ENCODE measurements around the gene MS4A8.

DNA sequence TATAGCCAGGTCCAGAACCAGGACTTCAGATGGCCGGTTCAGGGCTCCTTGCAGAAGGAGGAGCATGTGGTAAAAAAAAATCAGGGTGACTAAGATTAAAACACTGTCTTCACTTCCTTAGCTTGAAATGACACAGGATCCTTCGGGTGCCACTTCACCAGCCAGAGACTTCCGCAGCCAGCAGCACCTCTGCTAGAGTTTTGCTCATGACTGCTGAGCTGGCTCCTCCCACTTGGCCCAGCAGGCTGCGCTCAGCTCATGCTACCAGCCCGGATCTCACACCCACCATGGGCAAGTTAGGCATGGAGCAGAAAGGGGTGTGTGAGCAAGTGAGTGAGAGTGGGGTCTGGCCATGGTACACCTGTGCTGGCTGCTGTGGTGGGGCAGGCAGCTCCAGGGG, 18.5 kb downstream of the MS4A8 start:
- TF ChIP-seq, protein P1, sequence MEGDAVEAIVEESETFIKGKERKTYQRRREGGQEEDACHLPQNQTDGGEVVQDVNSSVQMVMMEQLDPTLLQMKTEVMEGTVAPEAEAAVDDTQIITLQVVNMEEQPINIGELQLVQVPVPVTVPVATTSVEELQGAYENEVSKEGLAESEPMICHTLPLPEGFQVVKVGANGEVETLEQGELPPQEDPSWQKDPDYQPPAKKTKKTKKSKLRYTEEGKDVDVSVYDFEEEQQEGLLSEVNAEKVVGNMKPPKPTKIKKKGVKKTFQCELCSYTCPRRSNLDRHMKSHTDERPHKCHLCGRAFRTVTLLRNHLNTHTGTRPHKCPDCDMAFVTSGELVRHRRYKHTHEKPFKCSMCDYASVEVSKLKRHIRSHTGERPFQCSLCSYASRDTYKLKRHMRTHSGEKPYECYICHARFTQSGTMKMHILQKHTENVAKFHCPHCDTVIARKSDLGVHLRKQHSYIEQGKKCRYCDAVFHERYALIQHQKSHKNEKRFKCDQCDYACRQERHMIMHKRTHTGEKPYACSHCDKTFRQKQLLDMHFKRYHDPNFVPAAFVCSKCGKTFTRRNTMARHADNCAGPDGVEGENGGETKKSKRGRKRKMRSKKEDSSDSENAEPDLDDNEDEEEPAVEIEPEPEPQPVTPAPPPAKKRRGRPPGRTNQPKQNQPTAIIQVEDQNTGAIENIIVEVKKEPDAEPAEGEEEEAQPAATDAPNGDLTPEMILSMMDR (conservative IDR thresholded peaks at IDR 0.05) = no peak
- no peak for TF ChIP-seq ZFX (IDR thresholded peaks at IDR 0.05)

All from C4-2B (cell line).